ENCODE results near the gene MPPE1. TPM values are rescaled to one million over a fixed set of nuclear protein-coding genes. Genes with fewer than 3 reads are reported as not detected.

MPPE1 gene
- polyA plus RNA-seq, 1 donor from 2014 or later: 53.4 TPM

GRCh38 chr18:11839556-11839955 lies 68.6 kb downstream of the MPPE1 start:
- Histone ChIP-seq H3K27ac (ENCODE audit: low read length) (no peak overlapping the region), H3K4me2 (ENCODE audit: low read length) (no peak overlapping the region), H3K9me2 (ENCODE audit: insufficient read depth, low read length) (no peaks in the 10 kb centered on the region), H3K27me3 (ENCODE audit: insufficient read depth, low read depth, low read length) (no peaks in the 10 kb centered on the region), H3F3A (ENCODE audit: insufficient read depth, low read length, poor library complexity, severe bottlenecking) (no peaks in the 10 kb centered on the region), H3K9me3 (ENCODE audit: low read length) (no peaks in the 10 kb centered on the region), H4K20me1 (ENCODE audit: insufficient read depth) (no peaks in the 10 kb centered on the region), H3K36me3 (ENCODE audit: insufficient read depth, low read length) (no peaks in the 10 kb centered on the region), H3K4me3 (ENCODE audit: low read length) (no peak overlapping the region), H3K9ac (ENCODE audit: low read length) (no peak overlapping the region), H3K79me2 (replicated peaks; ENCODE audit: insufficient read depth, low read length) (no peaks in the 10 kb centered on the region), H2AFZ (ENCODE audit: low read depth, low read length) (no peak overlapping the region)
- TF ChIP-seq EZH2 (IDR thresholded peaks at IDR 0.05; ENCODE audit: borderline replicate concordance, insufficient read depth, low read length, poor library complexity, severe bottlenecking) (no peak), POLR2AphosphoS5 (IDR thresholded peaks at IDR 0.05) (no peak), TAF1 (IDR thresholded peaks at IDR 0.05; ENCODE audit: low read depth) (no peak), MXI1 (conservative IDR thresholded peaks at IDR 0.05; ENCODE audit: poor library complexity, severe bottlenecking) (no peak), CTCF (IDR thresholded peaks at IDR 0.05; ENCODE audit: poor library complexity, severe bottlenecking) (no peak), EP300 (conservative IDR thresholded peaks at IDR 0.05; ENCODE audit: poor library complexity, severe bottlenecking) (no peak), RAD21 (conservative IDR thresholded peaks at IDR 0.05) (no peak), SMC3 (conservative IDR thresholded peaks at IDR 0.05; ENCODE audit: poor library complexity) (no peak)
- TF ChIP-seq, protein P1, sequence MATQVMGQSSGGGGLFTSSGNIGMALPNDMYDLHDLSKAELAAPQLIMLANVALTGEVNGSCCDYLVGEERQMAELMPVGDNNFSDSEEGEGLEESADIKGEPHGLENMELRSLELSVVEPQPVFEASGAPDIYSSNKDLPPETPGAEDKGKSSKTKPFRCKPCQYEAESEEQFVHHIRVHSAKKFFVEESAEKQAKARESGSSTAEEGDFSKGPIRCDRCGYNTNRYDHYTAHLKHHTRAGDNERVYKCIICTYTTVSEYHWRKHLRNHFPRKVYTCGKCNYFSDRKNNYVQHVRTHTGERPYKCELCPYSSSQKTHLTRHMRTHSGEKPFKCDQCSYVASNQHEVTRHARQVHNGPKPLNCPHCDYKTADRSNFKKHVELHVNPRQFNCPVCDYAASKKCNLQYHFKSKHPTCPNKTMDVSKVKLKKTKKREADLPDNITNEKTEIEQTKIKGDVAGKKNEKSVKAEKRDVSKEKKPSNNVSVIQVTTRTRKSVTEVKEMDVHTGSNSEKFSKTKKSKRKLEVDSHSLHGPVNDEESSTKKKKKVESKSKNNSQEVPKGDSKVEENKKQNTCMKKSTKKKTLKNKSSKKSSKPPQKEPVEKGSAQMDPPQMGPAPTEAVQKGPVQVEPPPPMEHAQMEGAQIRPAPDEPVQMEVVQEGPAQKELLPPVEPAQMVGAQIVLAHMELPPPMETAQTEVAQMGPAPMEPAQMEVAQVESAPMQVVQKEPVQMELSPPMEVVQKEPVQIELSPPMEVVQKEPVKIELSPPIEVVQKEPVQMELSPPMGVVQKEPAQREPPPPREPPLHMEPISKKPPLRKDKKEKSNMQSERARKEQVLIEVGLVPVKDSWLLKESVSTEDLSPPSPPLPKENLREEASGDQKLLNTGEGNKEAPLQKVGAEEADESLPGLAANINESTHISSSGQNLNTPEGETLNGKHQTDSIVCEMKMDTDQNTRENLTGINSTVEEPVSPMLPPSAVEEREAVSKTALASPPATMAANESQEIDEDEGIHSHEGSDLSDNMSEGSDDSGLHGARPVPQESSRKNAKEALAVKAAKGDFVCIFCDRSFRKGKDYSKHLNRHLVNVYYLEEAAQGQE (IDR thresholded peaks at IDR 0.05; ENCODE audit: borderline replicate concordance): no peak

GRCh38 chr18:11834772-11835171 lies 73.3 kb downstream of the MPPE1 start:
- H3K9ac ChIP-seq (ENCODE audit: low read length): no peak overlapping the region
- no peak overlapping the region for H3K4me3 ChIP-seq (ENCODE audit: low read length)
- no peak for TF ChIP-seq EP300 (conservative IDR thresholded peaks at IDR 0.05; ENCODE audit: poor library complexity, severe bottlenecking)
- no peak for TF ChIP-seq RAD21 (conservative IDR thresholded peaks at IDR 0.05)
- TF ChIP-seq, protein P1 (IDR thresholded peaks at IDR 0.05; ENCODE audit: borderline replicate concordance): no peak
- TF ChIP-seq TAF1 (IDR thresholded peaks at IDR 0.05; ENCODE audit: low read depth): no peak
- no peak for TF ChIP-seq MXI1 (conservative IDR thresholded peaks at IDR 0.05; ENCODE audit: poor library complexity, severe bottlenecking)
- no peak for TF ChIP-seq EZH2 (IDR thresholded peaks at IDR 0.05; ENCODE audit: borderline replicate concordance, insufficient read depth, low read length, poor library complexity, severe bottlenecking)
- TF ChIP-seq SMC3 (conservative IDR thresholded peaks at IDR 0.05; ENCODE audit: poor library complexity): no peak
- no peak for TF ChIP-seq POLR2AphosphoS5 (IDR thresholded peaks at IDR 0.05)

More at GRCh38 chr18:11834772-11835171, 73.3 kb downstream of the MPPE1 start:
- Histone ChIP-seq H3K27ac (ENCODE audit: low read length) (no peak overlapping the region), H3K36me3 (ENCODE audit: insufficient read depth, low read length) (no peaks in the 10 kb centered on the region), H3K4me2 (ENCODE audit: low read length) (no peak overlapping the region), H3K79me2 (replicated peaks; ENCODE audit: insufficient read depth, low read length) (no peaks in the 10 kb centered on the region), H3K27me3 (ENCODE audit: insufficient read depth, low read depth, low read length) (no peaks in the 10 kb centered on the region), H3K9me2 (ENCODE audit: insufficient read depth, low read length) (no peaks in the 10 kb centered on the region), H3F3A (ENCODE audit: insufficient read depth, low read length, poor library complexity, severe bottlenecking) (no peaks in the 10 kb centered on the region), H2AFZ (ENCODE audit: low read depth, low read length) (no peak overlapping the region), H3K9me3 (ENCODE audit: low read length) (no peaks in the 10 kb centered on the region), H4K20me1 (ENCODE audit: insufficient read depth) (no peaks in the 10 kb centered on the region)
